HCT116 (cell line): ENCODE data around the gene RHCG. TPM values are rescaled to one million over a fixed set of nuclear protein-coding genes. Genes with fewer than 3 reads are reported as not detected.

Experiments used
- ATAC-seq: fragments of 200-7000 bp; cut with Tn5 transposase; 2 replicates; pipeline ENCODE4 v1.9.1; 2020; ENCODE audit warnings: mild to moderate bottlenecking, moderate library complexity
- BruUV-seq: library from RNA; stranded (reverse); fragments of 400-500 nt; replicated peaks from 2 replicates; lab custom pipeline; 2021; lab: Mats Ljungman, UMichigan
- CTCF ChIA-PET: fragments of 300-600 bp; sonication (Branson Sonifier 250); formaldehyde crosslinking; loops from one replicate; lab custom pipeline; 2021; ENCODE audit warnings: antibody characterized with exemption; lab: Charles Lee
- POLR2A ChIA-PET: fragments of 300-600, 350-600 bp; sonication (Branson Sonifier 250); formaldehyde crosslinking; loops from one replicate; lab custom pipeline; 2021; ENCODE audit warnings: antibody characterized with exemption; lab: Charles Lee
- RAD21 ChIA-PET, 2 experiments: fragments of 300-600 bp; sonication (Branson Sonifier 250); formaldehyde crosslinking; loops; one replicate each; lab custom pipeline; 2023; ENCODE audit warnings: low total read pairs in 2 of 2; ENCODE audit not compliant: uncharacterized antibody in 2 of 2, unreplicated experiment in 2 of 2, low non-redundant PET in 1 of 2; lab: Charles Lee
- DNase-seq: peaks from one replicate; pipeline ENCODE4 v3.0.0-alpha.2; 2010; ENCODE audit warnings: low read depth, low spot score
- H2AFZ ChIP-seq: fragments of 200-600 bp; shearing (Covaris generic), sonication (generic); 2 replicates; pipeline ENCODE4 v1.6.1; 2017; ENCODE audit warnings: low read depth, mixed run types, mixed read lengths, antibody characterized with exemption, low read length; ENCODE audit not compliant: poor library complexity, severe bottlenecking
- H3K27ac ChIP-seq: 2 replicates; pipeline ENCODE4 v1.5.1; 2012; ENCODE audit warnings: low read depth, low read length
- H3K27me3 ChIP-seq: fragments of 200-600 bp; sonication (generic); 2 replicates; pipeline ENCODE4 v1.6.1; 2016; ENCODE audit warnings: mixed run types, low read length, mixed read lengths; ENCODE audit not compliant: insufficient read depth
- H3K36me3 ChIP-seq, 2 experiments: fragments of 200-500 bp in 1 of 2; fragments of 200-600 bp in 1 of 2; sonication (Bioruptor generic) in 1 of 2; sonication (generic) in 1 of 2; 2 replicates each; pipeline versions ENCODE4 v1.5.1 to v1.6.1; 2014 to 2016; ENCODE audit warnings: low read length in 2 of 2, inconsistent platforms in 1 of 2, mixed read lengths in 1 of 2, mixed run types in 1 of 2; ENCODE audit not compliant: insufficient read depth in 2 of 2, control insufficient read depth in 1 of 2
- H3K4me1 ChIP-seq, 2 experiments: fragments of 200-600 bp in 1 of 2; sonication (generic) in 1 of 2; 2 replicates each; pipeline versions ENCODE4 v1.5.1 to v1.6.1; 2012 to 2017; ENCODE audit warnings: low read length in 2 of 2, inconsistent platforms in 1 of 2, mild to moderate bottlenecking in 1 of 2, mixed read lengths in 1 of 2, mixed run types in 1 of 2, moderate library complexity in 1 of 2; ENCODE audit not compliant: insufficient read depth in 2 of 2, control insufficient read depth in 1 of 2
- H3K4me2 ChIP-seq: fragments of 200-600 bp; sonication (generic); 2 replicates; pipeline ENCODE4 v1.6.1; 2017; ENCODE audit warnings: mixed run types, low read length, mixed read lengths
- H3K4me3 ChIP-seq, 2 experiments: fragments of 200-600 bp in 1 of 2; sonication (generic) in 1 of 2; replicated peaks in 1 of 2; 2 replicates each; pipeline ENCODE4 v1.5.1; 2011 to 2016; ENCODE audit warnings: low read length in 2 of 2, control low read depth in 1 of 2, low read depth in 1 of 2, mild to moderate bottlenecking in 1 of 2, mixed read lengths in 1 of 2, mixed run types in 1 of 2
- H3K79me2 ChIP-seq: fragments of 200-600 bp; sonication (generic); 2 replicates; pipeline ENCODE4 v1.6.1; 2017; ENCODE audit warnings: mild to moderate bottlenecking, mixed run types, low read length, moderate library complexity, mixed read lengths; ENCODE audit not compliant: insufficient read depth
- H3K9ac ChIP-seq: fragments of 200-600 bp; sonication (generic); 2 replicates; pipeline ENCODE4 v1.6.1; 2016; ENCODE audit warnings: low read length, mixed read lengths
- H3K9me2 ChIP-seq: fragments of 200-600 bp; sonication (generic), shearing (Covaris generic); 2 replicates; pipeline ENCODE4 v1.6.1; 2017; ENCODE audit warnings: mixed run types, mild to moderate bottlenecking, moderate library complexity; ENCODE audit not compliant: insufficient read depth
- H3K9me3 ChIP-seq, 2 experiments: fragments of 200-500 bp in 1 of 2; fragments of 200-600 bp in 1 of 2; sonication (Bioruptor generic) in 1 of 2; sonication (generic) in 1 of 2; 2 replicates each; pipeline ENCODE4 v1.6.1; 2014 to 2017; ENCODE audit warnings: low read length in 2 of 2, mixed read lengths in 2 of 2, inconsistent platforms in 1 of 2, low read depth in 1 of 2, mild to moderate bottlenecking in 1 of 2, mixed run types in 1 of 2, moderate library complexity in 1 of 2; ENCODE audit not compliant: control insufficient read depth in 1 of 2, insufficient read depth in 1 of 2
- H4K20me1 ChIP-seq: fragments of 200-600 bp; sonication (generic), shearing (Covaris generic); 2 replicates; pipeline ENCODE4 v1.6.1; 2017; ENCODE audit warnings: mixed run types, mild to moderate bottlenecking, moderate library complexity; ENCODE audit not compliant: insufficient read depth
- ATF3 ChIP-seq: IDR thresholded peaks from 2 replicates; pipeline ENCODE4 v1.6.1; 2012
- CBX3 ChIP-seq: IDR thresholded peaks from 2 replicates; pipeline ENCODE4 v1.6.1; 2012; ENCODE audit warnings: low read depth
- CEBPB ChIP-seq: IDR thresholded peaks from 2 replicates; pipeline ENCODE4 v1.6.1; 2012; ENCODE audit warnings: low read depth
- CTCF ChIP-seq, 3 experiments: fragments of 200-600 bp in 1 of 3; sonication (generic) in 1 of 3; IDR thresholded peaks in 2 of 3; conservative IDR thresholded peaks in 1 of 3; 2 replicates each; pipeline ENCODE4 v1.5.1; 2012 to 2017; ENCODE audit warnings: low read depth in 2 of 3, low read length in 2 of 3, antibody characterized with exemption in 1 of 3, borderline replicate concordance in 1 of 3, control low read depth in 1 of 3, mild to moderate bottlenecking in 1 of 3, mixed read lengths in 1 of 3, mixed run types in 1 of 3, moderate library complexity in 1 of 3; ENCODE audit not compliant: insufficient read depth in 1 of 3
- ELF1 ChIP-seq: IDR thresholded peaks from 2 replicates; pipeline ENCODE4 v1.6.1; 2012; ENCODE audit warnings: low read depth, borderline replicate concordance
- EZH2 ChIP-seq: fragments of 200-600 bp; sonication (generic); IDR thresholded peaks from 2 replicates; pipeline ENCODE4 v1.6.1; 2017; ENCODE audit warnings: antibody characterized with exemption, mixed run types
- FOSL1 ChIP-seq: IDR thresholded peaks from 2 replicates; pipeline ENCODE4 v1.6.1; 2012; ENCODE audit warnings: low read depth
- MAX ChIP-seq: IDR thresholded peaks from 2 replicates; pipeline ENCODE4 v1.6.1; 2012
- POLR2A ChIP-seq: IDR thresholded peaks from 2 replicates; pipeline ENCODE4 v1.7.0; 2011; ENCODE audit warnings: borderline replicate concordance; ENCODE audit not compliant: insufficient read depth, insufficient read length; ENCODE audit errors: extremely low read depth
- RAD21 ChIP-seq: IDR thresholded peaks from 2 replicates; pipeline ENCODE4 v1.6.1; 2012; ENCODE audit warnings: low read depth, mild to moderate bottlenecking
- SIN3A ChIP-seq: IDR thresholded peaks from 2 replicates; pipeline ENCODE4 v1.6.1; 2012; ENCODE audit warnings: low read depth
- SRF ChIP-seq: IDR thresholded peaks from 2 replicates; pipeline ENCODE4 v1.6.1; 2012; ENCODE audit warnings: low read depth
- YY1 ChIP-seq: IDR thresholded peaks from 2 replicates; pipeline ENCODE4 v1.6.1; 2011; ENCODE audit warnings: low read length, low read depth, moderate library complexity, mild to moderate bottlenecking; ENCODE audit not compliant: insufficient replicate concordance; ENCODE audit errors: extremely low read depth
- ZBTB33 ChIP-seq: IDR thresholded peaks from 2 replicates; pipeline ENCODE4 v1.6.1; 2011; ENCODE audit warnings: mild to moderate bottlenecking, low read length, moderate library complexity; ENCODE audit not compliant: insufficient replicate concordance; ENCODE audit errors: extremely low read depth
- intact Hi-C: fragments of 100-400 bp; cut with micrococcal nuclease; formaldehyde crosslinking; loops from 2 replicates; pipeline ENCODE4 v1.10.0; 2022
- total RNA-seq: library from RNA; stranded (reverse); gene quantifications from one replicate; pipeline ENCODE4 v1.2.1, GENCODE V29; 2021; ENCODE audit not compliant: unreplicated experiment

RHCG gene
- total RNA-seq, 1 experiment from 2014 or later = not detected

- H3K9me2 ChIP-seq = no peaks in the 10 kb centered on the region
- intact Hi-C loops = no loop called here
- H3K27ac ChIP-seq = no peak overlapping the region
- no peak overlapping the region for H2AFZ ChIP-seq
- H3K4me3 ChIP-seq = no peak overlapping the region
- H3K27me3 ChIP-seq = no peaks in the 10 kb centered on the region
- no peaks in the 10 kb centered on the region for H4K20me1 ChIP-seq
- H3K9me3 ChIP-seq = peaks cover 0 to 3% of the 10 kb centered on the region in 2 experiments; a peak in 1 of 4 replicates
- no peak overlapping the region for H3K9ac ChIP-seq
- no TSS peak for BruUV-seq
- DNase-seq (no peak), ATAC-seq (no peak)
- no peaks in the 10 kb centered on the region for H3K79me2 ChIP-seq
- RAD21 ChIA-PET = no interaction called here
- no peaks in the 10 kb centered on the region for H3K4me1 ChIP-seq
- H3K36me3 ChIP-seq = no peaks in the 10 kb centered on the region
- POLR2A ChIA-PET = no interaction called here
- no peak for TF ChIP-seq YY1
- TF ChIP-seq SRF = no peak
- no peak overlapping the region for H3K4me2 ChIP-seq
- CTCF ChIA-PET = no interaction called here
Measured at GRCh38 chr15:89523101-89523500, 26.7 kb upstream of the RHCG start.

GRCh38 chr15:89521605-89522004 lies 25.2 kb upstream of the RHCG start:
- Histone ChIP-seq H3K27ac (no peak overlapping the region), H3K79me2 (no peaks in the 10 kb centered on the region), H3K9ac (no peak overlapping the region), H3K36me3 (no peaks in the 10 kb centered on the region), H4K20me1 (no peaks in the 10 kb centered on the region), H3K4me2 (no peak overlapping the region), H2AFZ (no peak overlapping the region), H3K9me2 (no peaks in the 10 kb centered on the region), H3K9me3 (peaks cover 0 to 3% of the 10 kb centered on the region in 2 experiments; a peak in 1 of 4 replicates), H3K4me3 (no peak overlapping the region), H3K4me1 (no peaks in the 10 kb centered on the region), H3K27me3 (no peaks in the 10 kb centered on the region)
- ChIA-PET RAD21 (no interaction called here), CTCF (no interaction called here), POLR2A (no interaction called here)
- no peak for TF ChIP-seq POLR2A
- no peak for TF ChIP-seq ELF1
- no peak for TF ChIP-seq EZH2
- TF ChIP-seq SRF = no peak
- TF ChIP-seq ZBTB33 = no peak
- TF ChIP-seq RAD21 = no peak
- TF ChIP-seq SIN3A = no peak
- no peak for TF ChIP-seq MAX
- no peak for TF ChIP-seq ATF3
- no peak for TF ChIP-seq CBX3
- TF ChIP-seq CEBPB = no peak
- TF ChIP-seq CTCF (IDR thresholded peaks at IDR 0.05 in 2 of 3, conservative IDR thresholded peaks at IDR 0.05 in 1 of 3; ENCODE audit: borderline replicate concordance in 1 of 3, insufficient read depth in 1 of 3, low read depth in 2 of 3, low read length in 2 of 3) = no peak
- no peak for TF ChIP-seq FOSL1
- DNase-seq (no peak), ATAC-seq (no peak)
- BruUV-seq = no TSS peak
- intact Hi-C loops = no loop called here
